ENCODE measurements around the gene SLCO1B3. TPM values are rescaled to one million over a fixed set of nuclear protein-coding genes. Genes with fewer than 3 reads are reported as not detected.

Gene SLCO1B3
- total and polyA plus RNA-seq, 2 of the 4 experiments (the other 2 are of a cell fraction), result not detected

GRCh38 chr12:20808521-20808920, 2.0 kb upstream of the SLCO1B3 start (continued):
- no peak for TF ChIP-seq NFE2L2 (IDR thresholded peaks at IDR 0.05; ENCODE audit: low read depth, low read length)

GRCh38 chr12:20815574-20815973, 5.1 kb downstream of the SLCO1B3 start:
- CTCF ChIA-PET, result no interaction called here
- dilution Hi-C loops (cut with HindIII; ENCODE audit: low sequenced_read_pairs, unreplicated experiment), result no loop called here

More at GRCh38 chr12:20815574-20815973, 5.1 kb downstream of the SLCO1B3 start:
- Histone ChIP-seq H3K4me2 (ENCODE audit: low read depth, low read length) (no peak overlapping the region), H2BK20ac (ENCODE audit: low read depth, low read length) (no peak overlapping the region), H4K8ac (ENCODE audit: low read depth in 2 of 2, low read length in 2 of 2) (no peak overlapping the region), H3K79me1 (ENCODE audit: low read depth in 1 of 2, low read length in 2 of 2) (no peaks in the 10 kb centered on the region), H3K56ac (ENCODE audit: extremely low read depth, insufficient read depth, low read length) (no peak overlapping the region), H3K9me1 (ENCODE audit: insufficient read depth, low read length) (no peaks in the 10 kb centered on the region), H3K4me1 (ENCODE audit: control insufficient read depth, insufficient read depth, low read length) (no peaks in the 10 kb centered on the region), H3K27me3 (ENCODE audit: control insufficient read depth, insufficient read depth, low read length) (no peaks in the 10 kb centered on the region), H3K9me3 (ENCODE audit: control insufficient read depth, insufficient read depth, low read length) (peaks cover 2% of the 10 kb centered on the region; the same call in 1 of the 2 replicates), H2BK15ac (ENCODE audit: low read depth, low read length) (no peak overlapping the region), H3K27ac (ENCODE audit: insufficient read depth, low read length) (no peak overlapping the region), H3K9ac (ENCODE audit: low read depth, low read length) (no peak overlapping the region), H3K4ac (ENCODE audit: low read depth, low read length) (no peak overlapping the region), H2AK9ac (replicated peaks; ENCODE audit: low read depth, low read length, poor library complexity) (no peak overlapping the region), H4K5ac (ENCODE audit: low read depth, low read length) (no peak overlapping the region), H2AFZ (replicated peaks; ENCODE audit: low read length, poor library complexity) (no peak overlapping the region), H2BK5ac (ENCODE audit: low read depth, low read length, poor library complexity, severe bottlenecking) (no peak overlapping the region), H4K20me1 (ENCODE audit: insufficient read depth, low read length) (no peaks in the 10 kb centered on the region), H3K36me3 (ENCODE audit: control insufficient read depth, insufficient read depth, low read length) (no peaks in the 10 kb centered on the region), H3K14ac (replicated peaks; ENCODE audit: low read depth, low read length) (no peak overlapping the region), H2AK5ac (ENCODE audit: low read depth, low read length) (no peak overlapping the region), H3K4me3 (ENCODE audit: insufficient read depth, low read depth, low read length) (no peak overlapping the region), H3K23ac (ENCODE audit: low read depth, low read length) (no peak overlapping the region), H3K18ac (ENCODE audit: low read depth, low read length) (no peak overlapping the region), H4K91ac (ENCODE audit: insufficient read depth, low read depth, low read length) (no peak overlapping the region), H2BK120ac (ENCODE audit: low read depth, low read length) (no peak overlapping the region)
- DNase-seq (no peak), ATAC-seq (ENCODE audit: low read depth) (no peak)
- TF ChIP-seq CEBPB (IDR thresholded peaks at IDR 0.05; ENCODE audit: low read depth, low read length) (no peak), USF2 (IDR thresholded peaks at IDR 0.05; ENCODE audit: low read depth, low read length) (no peak), POLR2A (IDR thresholded peaks at IDR 0.05; ENCODE audit: low read depth, low read length) (no peak), MAFK (IDR thresholded peaks at IDR 0.05; ENCODE audit: low read depth, low read length) (peak; percentile 89)
- intact Hi-C loops (cut with micrococcal nuclease), result no loop called here
- POLR2A ChIA-PET (ENCODE audit: unreplicated experiment), result no interaction called here
- WGBS, 2 experiments (ENCODE audit: extremely low coverage in 2 of 2, insufficient read length in 1 of 2), result no CpG with 5 or more reads among the region's 2 CpGs
- in situ Hi-C loops (cut with MboI; ENCODE audit: low sequenced_read_pairs), result no loop called here
- BruUV-seq (replicated peaks), result no TSS peak
